ENCODE results near the gene PDE6B. TPM values are rescaled to one million over a fixed set of nuclear protein-coding genes. Genes with fewer than 3 reads are reported as not detected.
"Not testable (repeated sequence)": the region's sequence is repeated elsewhere in the genome, so short reads cannot be mapped to it uniquely, and the experiment has no call there.

Gene PDE6B
- total RNA-seq, 2 donors from 2014 or later = 14.0 to 18.9 TPM

- no peak for DNase-seq
- Mint-ChIP-seq H3K27ac (no peak overlapping the region), H3K9me3 (peaks cover 9 to 11% of the 10 kb centered on the region in 2 donors), H3K4me3 (no peak overlapping the region), H3K4me1 (ENCODE audit: low read depth) (no peaks in the 10 kb centered on the region), H3K36me3 (ENCODE audit: insufficient read depth in 2 of 2) (peaks cover 5 to 8% of the 10 kb centered on the region in 2 donors), H3K27me3 (ENCODE audit: low read depth) (peaks cover 33% of the 10 kb centered on the region)
- ATAC-seq (replicated peaks in 1 of 2) = no peak
These were observed 37.0 kb upstream of the PDE6B start for GRCh38 chr4:588351-588849.

DNA sequence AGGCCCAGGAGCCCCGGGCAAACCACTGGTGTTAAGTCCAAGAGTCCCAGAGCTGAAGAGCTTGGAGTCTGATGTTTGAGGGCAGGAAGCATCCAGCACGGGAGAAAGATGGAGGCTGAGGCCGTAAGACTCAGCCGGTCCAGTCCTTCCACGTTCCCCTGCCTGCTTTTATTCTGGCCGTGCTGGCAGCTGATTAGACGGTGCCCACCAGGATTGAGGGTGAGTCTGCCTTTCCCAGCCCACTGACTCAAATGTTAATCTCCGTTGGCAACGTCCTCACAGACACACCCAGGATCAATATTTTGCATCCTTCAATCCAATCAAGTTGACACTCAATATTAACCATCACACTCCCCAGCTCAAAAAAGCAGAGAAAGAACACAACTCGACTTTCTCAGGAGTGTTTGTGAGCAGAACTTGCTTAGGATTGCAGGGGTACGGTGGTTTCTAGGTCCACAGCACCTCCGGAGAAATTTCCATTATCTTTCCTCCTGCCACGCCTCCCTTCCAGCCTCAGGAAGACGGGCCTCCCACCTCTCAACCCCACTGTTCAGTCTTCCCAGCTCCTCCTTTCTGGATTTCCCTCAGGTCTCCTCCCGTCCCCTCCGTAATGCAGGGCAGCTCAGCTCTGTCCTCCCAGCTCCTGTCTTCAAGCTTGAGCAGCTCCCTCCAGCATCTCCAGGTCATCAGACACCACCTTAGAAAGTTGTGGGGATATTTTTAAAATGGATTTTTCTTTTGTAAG is 36.0 kb upstream of the PDE6B start:
- H3K4me3 Mint-ChIP-seq = no peak overlapping the region
- no peak overlapping the region for H3K27ac Mint-ChIP-seq
- H3K4me1 Mint-ChIP-seq (ENCODE audit: low read depth) = no peaks in the 10 kb centered on the region
- H3K9me3 Mint-ChIP-seq = peaks cover 7 to 9% of the 10 kb centered on the region in 2 donors
- peaks cover 2 to 5% of the 10 kb centered on the region in 2 donors for H3K36me3 Mint-ChIP-seq (ENCODE audit: insufficient read depth in 2 of 2)
- peaks cover 28% of the 10 kb centered on the region for H3K27me3 Mint-ChIP-seq (ENCODE audit: low read depth)
- DNase-seq (no peak), ATAC-seq (replicated peaks in 1 of 2) (no peak)

GRCh38 chr4:590313-590841 is 35.0 kb upstream of the PDE6B start:
- Mint-ChIP-seq H3K27ac (no peak overlapping the region), H3K9me3 (peaks cover 8 to 9% of the 10 kb centered on the region in 2 donors), H3K27me3 (ENCODE audit: low read depth) (peaks cover 35% of the 10 kb centered on the region), H3K4me1 (ENCODE audit: low read depth) (no peaks in the 10 kb centered on the region), H3K36me3 (ENCODE audit: insufficient read depth in 2 of 2) (peaks cover 4 to 6% of the 10 kb centered on the region in 2 donors), H3K4me3 (no peak overlapping the region)
- no peak for DNase-seq
- no peak for ATAC-seq (replicated peaks in 1 of 2)

DNA sequence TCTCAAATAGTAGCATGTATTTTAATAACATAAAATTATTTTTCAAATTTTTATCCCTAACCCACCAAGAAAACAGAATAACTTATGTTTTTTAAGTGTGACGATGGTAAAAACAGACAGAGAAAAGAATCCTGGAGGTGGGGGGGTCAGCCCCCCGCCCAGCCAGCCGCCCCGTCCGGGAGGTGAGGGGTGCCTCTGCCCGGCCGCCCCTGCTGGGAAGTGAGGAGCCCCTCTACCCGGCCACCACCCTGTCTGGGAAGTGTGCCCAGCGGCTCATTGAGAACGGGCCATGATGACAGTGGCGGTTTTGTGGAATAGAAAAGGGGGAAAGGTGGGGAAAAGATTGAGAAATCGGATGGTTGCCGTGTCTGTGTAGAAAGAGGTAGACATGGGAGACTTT is 33.2 kb upstream of the PDE6B start:
- peaks cover 41% of the 10 kb centered on the region for H3K27me3 Mint-ChIP-seq (ENCODE audit: low read depth)
- H3K4me3 Mint-ChIP-seq; H3K4me1 Mint-ChIP-seq (ENCODE audit: low read depth); DNase-seq; H3K36me3 Mint-ChIP-seq (ENCODE audit: insufficient read depth in 2 of 2); H3K27ac Mint-ChIP-seq; ATAC-seq (replicated peaks in 1 of 2): not testable (repeated sequence)
- H3K9me3 Mint-ChIP-seq = peaks cover 10 to 12% of the 10 kb centered on the region in 2 donors

DNA sequence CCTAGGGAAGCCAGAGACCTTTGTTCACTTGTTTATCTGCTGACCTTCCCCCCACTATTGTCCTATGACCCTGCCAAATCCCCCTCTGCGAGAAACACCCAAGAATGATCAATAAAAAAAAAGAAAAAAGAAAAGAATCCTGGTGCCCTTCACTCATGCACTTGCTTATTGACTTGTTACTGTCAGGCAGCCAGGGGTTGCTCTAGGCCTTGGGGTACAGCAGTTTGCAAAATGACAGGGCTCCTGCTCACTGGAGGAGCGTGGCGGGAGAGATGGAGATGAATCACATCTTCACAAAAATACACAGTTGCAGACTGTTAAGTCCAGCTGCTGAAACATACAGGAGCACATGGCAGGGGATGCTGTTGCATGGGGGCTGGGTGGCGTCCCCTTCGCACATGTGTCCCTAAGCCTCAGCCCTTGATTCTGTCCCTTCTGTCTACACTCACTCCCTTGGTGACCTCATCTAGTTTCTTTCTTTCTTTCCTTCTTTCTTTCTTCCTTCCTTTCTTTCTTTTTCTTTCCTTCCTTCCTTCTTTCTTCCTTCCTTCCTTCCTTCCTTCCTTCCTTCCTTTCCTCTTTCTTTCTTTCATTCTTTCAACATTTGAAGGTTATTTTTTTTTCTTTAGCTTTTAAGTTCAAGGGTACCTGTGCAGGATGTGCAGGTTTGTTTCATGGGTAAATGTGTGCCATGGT is 32.4 kb upstream of the PDE6B start:
- H3K9me3 Mint-ChIP-seq = peaks cover 10 to 12% of the 10 kb centered on the region in 2 donors

DNA sequence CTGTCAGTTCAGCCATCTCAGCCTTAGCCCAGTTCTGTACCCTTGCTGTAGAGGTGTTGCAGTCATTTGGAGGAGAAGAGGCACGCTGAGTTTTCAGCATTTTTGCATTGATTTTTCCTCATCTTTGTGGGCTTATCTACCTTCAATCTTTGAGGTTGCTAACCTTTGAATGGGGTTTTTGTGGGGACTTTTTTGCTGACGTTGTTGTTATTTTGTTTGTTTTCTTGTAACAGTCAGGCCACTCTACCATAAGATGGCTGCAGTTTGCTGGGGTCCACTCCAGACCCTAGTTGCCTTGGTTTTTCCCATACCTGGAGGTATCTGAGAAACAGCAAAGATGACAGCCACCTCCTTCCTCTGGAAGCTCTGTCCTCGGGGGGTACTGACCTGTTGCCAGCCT is 26.4 kb upstream of the PDE6B start:
- H3K27me3 Mint-ChIP-seq (ENCODE audit: low read depth) = peaks cover 43% of the 10 kb centered on the region
- DNase-seq (no peak), ATAC-seq (replicated peaks in 1 of 2) (no peak)
- peaks cover 8 to 10% of the 10 kb centered on the region in 2 donors for H3K9me3 Mint-ChIP-seq
- no peak overlapping the region for H3K27ac Mint-ChIP-seq
- H3K36me3 Mint-ChIP-seq (ENCODE audit: insufficient read depth in 2 of 2) = peaks cover 4 to 6% of the 10 kb centered on the region in 2 donors
- no peak overlapping the region for H3K4me3 Mint-ChIP-seq
- peaks cover 31% of the 10 kb centered on the region for H3K4me1 Mint-ChIP-seq (ENCODE audit: low read depth)

More for the DNA sequence above, 32.4 kb upstream of the PDE6B start:
- Mint-ChIP-seq H3K27me3 (ENCODE audit: low read depth) (peaks cover 43% of the 10 kb centered on the region), H3K4me1 (ENCODE audit: low read depth) (no peaks in the 10 kb centered on the region), H3K36me3 (ENCODE audit: insufficient read depth in 2 of 2) (peaks cover 4% of the 10 kb centered on the region in 2 donors), H3K27ac (no peak overlapping the region), H3K4me3 (no peak overlapping the region)
- no peak for ATAC-seq (replicated peaks in 1 of 2)
- no peak for DNase-seq

- H3K36me3 Mint-ChIP-seq (ENCODE audit: insufficient read depth in 2 of 2) = peaks cover 0 to 4% of the 10 kb centered on the region in 2 donors
- H3K4me3 Mint-ChIP-seq = no peak overlapping the region
- H3K4me1 Mint-ChIP-seq (ENCODE audit: low read depth) = peaks cover 36% of the 10 kb centered on the region
- DNase-seq = no peak
- ATAC-seq (replicated peaks in 1 of 2) = no peak
- no peak overlapping the region for H3K27ac Mint-ChIP-seq
- H3K9me3 Mint-ChIP-seq = peaks cover 5 to 6% of the 10 kb centered on the region in 2 donors
- peaks cover 35% of the 10 kb centered on the region for H3K27me3 Mint-ChIP-seq (ENCODE audit: low read depth)
These were observed 25.2 kb upstream of the PDE6B start for GRCh38 chr4:600166-600565.

- ATAC-seq (replicated peaks in 1 of 2) (peak; percentile 92 to 93), DNase-seq (peak; percentile 78 to 84)
- Mint-ChIP-seq H3K36me3 (ENCODE audit: insufficient read depth in 2 of 2) (peaks cover 0 to 4% of the 10 kb centered on the region in 2 donors), H3K9me3 (peaks cover 2% of the 10 kb centered on the region in 2 donors), H3K4me1 (ENCODE audit: low read depth) (peaks cover 42% of the 10 kb centered on the region), H3K4me3 (peak overlapping the region; percentile 12 to 64), H3K27me3 (ENCODE audit: low read depth) (peaks cover 35% of the 10 kb centered on the region), H3K27ac (no peak overlapping the region)
These were observed 24.4 kb upstream of the PDE6B start for GRCh38 chr4:600850-601515.

DNA sequence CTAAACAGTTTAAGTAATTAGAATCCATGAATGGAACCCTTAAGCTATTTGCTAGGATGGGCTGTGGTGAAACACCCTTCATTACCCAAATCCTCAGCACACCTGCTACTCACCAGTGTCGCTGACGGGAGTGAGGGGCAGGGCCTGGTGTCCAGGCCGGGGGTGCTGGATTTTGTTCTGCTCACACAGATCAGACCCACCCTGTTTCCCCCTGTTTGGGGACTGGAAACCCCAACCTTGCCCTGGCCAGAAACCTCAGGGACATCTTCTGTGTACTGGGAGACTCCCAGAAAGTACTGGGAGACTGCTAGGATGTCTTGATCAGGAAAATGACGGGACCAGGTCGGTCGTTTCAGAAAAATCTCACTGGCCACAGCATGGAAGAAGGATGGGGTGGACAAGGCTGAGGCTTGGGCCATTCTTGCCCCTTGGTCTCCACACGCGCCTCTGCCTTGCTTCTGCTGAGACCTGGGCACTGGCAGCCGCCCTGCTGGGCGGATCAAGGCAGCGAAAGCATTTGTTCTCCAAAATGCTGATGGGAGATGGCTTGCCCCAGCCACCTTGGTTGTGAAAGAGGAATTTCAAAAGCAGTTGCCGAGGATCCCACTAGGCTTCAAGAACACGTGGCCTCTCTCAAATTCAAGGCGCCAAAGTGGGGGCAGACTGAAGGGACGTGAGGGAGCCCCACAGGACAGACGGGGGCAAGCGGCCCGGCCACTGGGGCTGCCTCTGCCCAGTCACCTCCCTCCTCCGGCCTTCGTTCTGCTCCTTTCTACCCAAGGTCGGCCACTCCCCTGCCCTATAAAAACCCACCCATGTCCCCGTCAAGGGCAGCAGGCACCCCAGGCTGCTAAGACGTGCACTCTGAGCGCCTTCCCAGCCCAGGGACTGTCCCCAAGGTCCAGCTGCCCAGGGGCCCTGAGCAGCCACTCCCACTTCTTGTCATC is 23.5 kb upstream of the PDE6B start:
- no peak for ATAC-seq (replicated peaks in 1 of 2)
- H3K4me3 Mint-ChIP-seq = peak overlapping the region in 1 of 2 donors; percentile 64

GRCh38 chr4:602559-602942 is 22.8 kb upstream of the PDE6B start:
- Mint-ChIP-seq H3K4me3 (peak overlapping the region in 1 of 2 donors; percentile 1), H3K27ac (no peak overlapping the region), H3K4me1 (ENCODE audit: low read depth) (peaks cover 42% of the 10 kb centered on the region), H3K9me3 (no peaks in the 10 kb centered on the region), H3K27me3 (ENCODE audit: low read depth) (peaks cover 21% of the 10 kb centered on the region), H3K36me3 (ENCODE audit: insufficient read depth in 2 of 2) (peaks cover 0 to 2% of the 10 kb centered on the region in 2 donors)
- peak; percentile 82 to 84 for DNase-seq
- peak; percentile 68 to 78 for ATAC-seq (replicated peaks in 1 of 2)

More for the DNA sequence above, 23.5 kb upstream of the PDE6B start:
- H3K9me3 Mint-ChIP-seq = no peaks in the 10 kb centered on the region
- H3K27me3 Mint-ChIP-seq (ENCODE audit: low read depth) = peaks cover 26% of the 10 kb centered on the region
- H3K4me1 Mint-ChIP-seq (ENCODE audit: low read depth) = peaks cover 42% of the 10 kb centered on the region
- no peak for DNase-seq
- H3K36me3 Mint-ChIP-seq (ENCODE audit: insufficient read depth in 2 of 2) = peaks cover 0 to 2% of the 10 kb centered on the region in 2 donors
- H3K27ac Mint-ChIP-seq = no peak overlapping the region

DNA sequence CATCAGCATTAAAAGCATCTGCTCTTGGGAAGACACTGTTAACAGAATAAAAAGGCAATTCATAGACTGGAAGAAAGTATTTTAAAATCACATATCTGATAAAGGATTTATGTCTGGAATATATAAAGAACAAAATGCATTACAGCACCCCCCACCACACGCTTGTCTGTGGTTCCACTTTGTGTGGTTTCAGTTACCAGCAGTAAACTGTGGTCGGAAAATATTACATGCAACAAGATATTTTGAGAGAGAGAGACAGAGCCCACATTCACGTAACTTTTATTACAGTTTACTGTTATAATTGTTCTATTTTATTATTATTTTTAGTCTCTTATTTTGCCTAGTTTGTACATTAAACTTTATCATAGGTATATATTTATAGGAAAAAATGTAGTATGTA is 21.2 kb upstream of the PDE6B start:
- Mint-ChIP-seq H3K9me3 (no peaks in the 10 kb centered on the region), H3K27ac (peak overlapping the region; percentile 60), H3K4me3 (peak overlapping the region in 1 of 2 donors; percentile 42), H3K27me3 (ENCODE audit: low read depth) (peaks cover 17% of the 10 kb centered on the region), H3K36me3 (ENCODE audit: insufficient read depth in 2 of 2) (no peaks in the 10 kb centered on the region), H3K4me1 (ENCODE audit: low read depth) (peaks cover 42% of the 10 kb centered on the region)
- DNase-seq (peak; percentile 23 to 45), ATAC-seq (replicated peaks in 1 of 2) (no peak)

Data from activated T-cell treated with anti-CD3 and anti-CD28 coated beads, Interleukin-2, amount 50 U/mL, for 72 hours (primary cell).